ENCODE data around the gene ALAS2. TPM values are rescaled to one million over a fixed set of nuclear protein-coding genes. Genes with fewer than 3 reads are reported as not detected.

ALAS2 gene
- total and polyA plus RNA-seq, 2 of the 8 experiments (the other 6 are each of a cell fraction or from before 2014, with no cell fraction given) = 0.27 to 0.32 TPM

DNA sequence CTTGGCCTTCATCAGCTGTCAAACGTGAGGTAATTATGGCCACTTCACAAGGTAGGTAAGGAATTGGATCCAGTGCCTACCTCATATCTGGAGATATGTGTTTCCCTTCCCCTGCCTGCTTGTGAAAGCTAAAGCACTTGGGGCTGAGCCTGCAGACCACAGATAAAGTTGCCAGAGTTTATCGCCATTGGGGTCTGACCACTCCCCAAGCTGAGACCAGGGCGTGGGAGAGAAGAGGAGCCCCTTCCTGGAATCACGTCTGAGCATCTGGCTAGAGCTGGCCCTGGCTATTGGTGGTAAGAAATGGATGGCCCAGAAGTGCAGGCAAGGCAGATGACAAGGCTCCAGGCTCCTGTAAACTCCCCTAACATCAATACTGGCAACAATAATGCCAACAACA is 2.7 kb downstream of the ALAS2 start:
- Histone ChIP-seq H3K9me3 (ENCODE audit: insufficient read depth in 2 of 2, low read depth in 1 of 2, low read length in 1 of 2) (no peaks in the 10 kb centered on the region), H2BK120ac (replicated peaks; ENCODE audit: low read depth, low read length) (no peak overlapping the region), H4K5ac (ENCODE audit: insufficient read length, low read depth, low read length) (no peak overlapping the region), H3K4ac (replicated peaks; ENCODE audit: insufficient read length, low read depth, low read length) (no peak overlapping the region), H2BK15ac (ENCODE audit: low read length) (no peak overlapping the region), H3K4me3 (ENCODE audit: extremely low read depth in 1 of 4, insufficient read depth in 2 of 4, low read depth in 3 of 4, low read length in 4 of 4) (no peak overlapping the region), H4K8ac (ENCODE audit: extremely low read depth, insufficient read depth, low read length) (no peak overlapping the region; the same call in 1 of the 2 replicates), H3K79me1 (ENCODE audit: low read depth, low read length) (no peaks in the 10 kb centered on the region), H2BK20ac (ENCODE audit: low read length) (no peak overlapping the region), H2BK12ac (ENCODE audit: low read depth, low read length) (no peak overlapping the region), H3K4me2 (ENCODE audit: insufficient read depth in 1 of 2, low read depth in 2 of 2, low read length in 2 of 2) (no peak overlapping the region), H3K18ac (ENCODE audit: extremely low read depth, low read length) (no peak overlapping the region), H3K23ac (ENCODE audit: insufficient read length) (no peak overlapping the region), H4K20me1 (replicated peaks in 1 of 2; ENCODE audit: control insufficient read depth in 1 of 2, insufficient read depth in 2 of 2, low read length in 2 of 2) (no peaks in the 10 kb centered on the region), H2AFZ (ENCODE audit: low read length) (no peak overlapping the region), H3K27me3 (replicated peaks in 1 of 4; ENCODE audit: control insufficient read depth in 3 of 4, extremely low read depth in 1 of 4, insufficient read depth in 3 of 4, low read length in 3 of 4) (no peaks in the 10 kb centered on the region), H3K4me1 (replicated peaks in 1 of 4; ENCODE audit: control insufficient read depth in 3 of 4, insufficient read depth in 4 of 4, low read length in 3 of 4) (peaks cover 0 to 3% (median 0%) of the 10 kb centered on the region in 4 experiments; a peak in 1 of 7 replicates), H3K79me2 (ENCODE audit: control insufficient read depth in 1 of 2, insufficient read depth in 2 of 2, low read length in 2 of 2) (no peaks in the 10 kb centered on the region), H3K56ac (replicated peaks; ENCODE audit: insufficient read length, low read depth, low read length) (no peak overlapping the region), H4K91ac (replicated peaks; ENCODE audit: insufficient read length, low read length) (no peak overlapping the region), H3K23me2 (ENCODE audit: low read depth, low read length) (no peaks in the 10 kb centered on the region), H3K14ac (ENCODE audit: insufficient read length) (no peak overlapping the region), H3K36me3 (ENCODE audit: control insufficient read depth in 2 of 4, insufficient read depth in 4 of 4, low read length in 3 of 4) (no peaks in the 10 kb centered on the region), H3K9ac (replicated peaks in 1 of 4; ENCODE audit: extremely low read depth in 1 of 4, low read depth in 3 of 4, low read length in 3 of 4) (no peak overlapping the region), H2AK5ac (ENCODE audit: low read depth, low read length) (no peak overlapping the region), H2BK5ac (ENCODE audit: low read depth, low read length) (no peak overlapping the region), H3K27ac (ENCODE audit: low read depth, low read length) (no peak overlapping the region)
- CTCF ChIA-PET (ENCODE audit: partially characterized antibody) = interaction anchor here (0.6 to 1.0 kb wide), 2 partner anchors 18 to 1045 kb away, joined by 3 read pairs; no protein-coding TSS in a partner anchor
- FAIRE-seq = no peak
- POLR2A ChIA-PET (ENCODE audit: partially characterized antibody) = no interaction called here
- no peak for DNase-seq (ENCODE audit: low read depth in 1 of 2, low spot score in 2 of 2)
- WGBS, 2 experiments (ENCODE audit: extremely low coverage in 1 of 2, insufficient coverage in 1 of 2, insufficient read length in 1 of 2, insufficient replicate concordance in 2 of 2, low coverage in 1 of 2, low lambda C conversion rate in 2 of 2, missing lambda C conversion rate in 1 of 2) = 80% methylated on average over 4 of the region's 4 CpGs; no CpG with 5 or more reads in 1 of the 2 experiments
- no peak for TF ChIP-seq FOSL1 (IDR thresholded peaks at IDR 0.05; ENCODE audit: insufficient read depth, low read depth, low read length)
- no peak for TF ChIP-seq BACH1 (IDR thresholded peaks at IDR 0.05; ENCODE audit: low read length)
- TF ChIP-seq SRF (IDR thresholded peaks at IDR 0.05; ENCODE audit: low read depth, low read length) = no peak
- TF ChIP-seq TEAD4 (IDR thresholded peaks at IDR 0.05; ENCODE audit: low read depth, low read length) = no peak
